GM21576 (cell line): ENCODE measurements around the gene YBX3.

Experiments
- ATAC-seq: cut with Tn5 transposase; IDR thresholded peaks from one replicate; pipeline ENCODE4 v1.9.1; 2021; ENCODE audit warnings: mild to moderate bottlenecking, moderate library complexity; ENCODE audit not compliant: unreplicated experiment

The YBX3 gene

DNA sequence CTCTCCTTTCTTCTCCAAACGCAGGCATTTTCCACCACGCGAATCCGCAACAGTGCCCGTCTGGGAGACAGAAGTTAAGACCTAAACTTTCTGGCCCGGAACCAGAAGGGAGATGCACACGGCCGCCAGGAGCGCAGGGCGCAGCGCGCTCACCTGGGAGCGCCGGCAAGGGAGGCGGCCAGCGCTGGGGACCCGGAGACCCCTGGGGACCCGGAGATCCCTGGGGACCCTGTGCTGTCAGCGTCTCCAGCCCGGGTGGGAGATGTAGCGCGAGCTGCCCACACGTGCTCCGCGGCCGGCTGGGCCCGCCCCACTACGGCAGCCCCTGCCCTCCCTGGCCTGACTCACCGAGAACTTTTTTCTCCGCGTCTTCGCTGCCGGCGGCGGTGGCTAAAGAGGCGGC is 620 bp downstream of the YBX3 start:
- peak; percentile 37 for ATAC-seq

GRCh38 chr12:10721651-10722501 is 1.2 kb downstream of the YBX3 start:
- peak; percentile 39 for ATAC-seq

- ATAC-seq = no peak
Observed at GRCh38 chr12:10720974-10721650, 2.0 kb downstream of the YBX3 start.

DNA sequence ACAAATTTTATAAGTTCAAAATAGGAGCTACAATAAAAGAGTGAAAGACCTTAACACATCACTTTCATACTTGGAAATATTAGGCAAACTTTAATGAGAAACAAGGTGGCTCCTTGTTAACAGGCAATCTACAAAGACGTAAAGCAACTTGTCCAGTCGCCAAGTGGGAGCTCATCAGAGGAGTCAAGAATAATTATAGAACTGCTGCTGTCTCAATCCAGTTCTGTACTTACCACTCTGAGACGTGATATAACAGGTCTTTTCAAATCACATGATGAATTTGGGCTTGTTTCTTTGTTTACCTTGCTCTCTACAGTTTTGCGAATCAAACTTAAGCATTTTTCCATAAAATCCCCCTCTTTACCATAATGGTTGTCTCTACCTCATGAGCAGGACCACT is 3.6 kb downstream of the YBX3 start:
- ATAC-seq = no peak

DNA sequence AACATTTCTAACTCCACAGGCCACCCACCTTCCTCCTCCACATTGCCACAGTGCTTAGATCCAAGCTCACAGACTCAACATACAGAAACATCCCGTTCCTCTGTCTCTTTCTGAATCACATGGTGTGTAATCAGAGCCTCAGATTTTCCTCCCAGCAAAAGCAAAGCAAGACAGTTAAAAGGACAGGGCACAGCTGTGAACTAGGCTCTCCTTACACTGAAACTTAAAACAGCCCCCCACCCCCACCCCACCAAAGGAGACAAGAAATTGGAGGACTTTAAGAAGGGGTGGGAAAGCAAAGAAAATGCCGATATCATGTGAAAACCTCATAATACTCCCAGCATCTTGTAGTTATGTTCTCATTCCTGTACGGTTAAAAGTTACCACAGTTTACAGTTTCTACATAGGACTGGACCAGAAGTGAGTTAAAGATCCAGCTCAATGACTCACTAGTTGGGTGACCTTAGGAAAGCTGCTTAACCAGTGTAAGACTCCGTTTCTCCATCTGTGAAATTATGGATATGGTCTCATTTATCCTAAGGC is 4.8 kb downstream of the YBX3 start:
- ATAC-seq = no peak

DNA sequence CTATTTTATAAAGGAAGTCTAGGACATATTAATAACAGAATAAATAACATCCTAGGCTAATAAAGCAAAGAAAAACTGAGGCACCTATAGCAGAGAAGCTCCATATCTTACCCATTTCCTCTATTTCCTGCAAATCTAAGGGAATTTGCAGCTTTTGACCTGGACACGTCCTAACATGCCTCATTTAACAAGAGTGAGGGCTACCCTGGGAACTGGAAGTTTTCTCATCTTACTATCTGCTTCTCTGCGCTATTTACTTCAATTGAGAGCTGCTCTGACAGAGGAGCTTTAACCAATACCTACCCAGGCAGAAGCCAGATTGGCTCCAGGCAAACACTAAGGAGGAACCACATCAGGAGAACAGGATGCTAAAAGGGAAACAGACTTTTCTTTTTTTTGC is 5.7 kb downstream of the YBX3 start:
- no peak for ATAC-seq

- ATAC-seq = no peak
Observed at GRCh38 chr12:10716704-10717315, 6.3 kb downstream of the YBX3 start.

DNA sequence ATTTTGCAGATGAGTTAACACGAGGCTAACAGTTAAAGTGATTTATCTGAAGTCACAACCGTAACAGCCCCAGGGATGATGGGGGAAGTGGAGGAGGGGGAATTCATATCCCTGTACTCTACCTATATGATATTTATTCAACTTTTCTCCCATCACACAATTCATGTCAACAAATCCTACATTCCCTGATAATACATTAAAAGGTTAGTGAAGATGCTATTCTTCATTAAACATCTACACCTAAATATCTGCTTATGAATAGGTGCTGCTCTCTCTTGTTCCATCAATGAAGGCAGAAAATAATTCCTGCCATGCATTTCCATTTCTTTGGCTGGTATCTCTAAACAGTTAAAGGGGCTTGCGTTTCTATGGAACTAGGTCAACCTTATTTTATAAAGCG is 6.8 kb downstream of the YBX3 start:
- no peak for ATAC-seq

- ATAC-seq = no peak
Observed at GRCh38 chr12:10715491-10715890, 7.6 kb downstream of the YBX3 start.

GRCh38 chr12:10709808-10710207 is 13.3 kb downstream of the YBX3 start:
- no peak for ATAC-seq

- ATAC-seq = no peak
Observed at GRCh38 chr12:10708862-10709261, 14.3 kb downstream of the YBX3 start.

DNA sequence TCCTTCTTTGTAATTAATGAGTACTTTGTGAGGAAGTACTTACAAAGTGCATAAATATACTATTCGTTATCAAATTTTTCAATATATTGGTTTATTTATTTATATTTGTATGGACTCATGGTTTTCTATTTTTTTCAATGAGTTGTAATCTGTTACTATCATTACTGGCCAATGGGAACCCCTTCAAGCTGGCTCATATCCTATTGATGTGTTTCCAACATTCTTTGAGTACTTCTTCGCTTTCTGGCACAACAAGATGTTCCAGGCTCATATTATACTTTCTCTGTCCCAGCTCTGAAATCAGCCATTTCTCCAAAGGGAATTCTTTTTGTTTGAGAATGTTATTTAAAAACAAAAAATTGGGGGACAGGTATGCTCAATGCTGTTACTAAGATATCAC is 17.5 kb downstream of the YBX3 start:
- ATAC-seq = no peak

DNA sequence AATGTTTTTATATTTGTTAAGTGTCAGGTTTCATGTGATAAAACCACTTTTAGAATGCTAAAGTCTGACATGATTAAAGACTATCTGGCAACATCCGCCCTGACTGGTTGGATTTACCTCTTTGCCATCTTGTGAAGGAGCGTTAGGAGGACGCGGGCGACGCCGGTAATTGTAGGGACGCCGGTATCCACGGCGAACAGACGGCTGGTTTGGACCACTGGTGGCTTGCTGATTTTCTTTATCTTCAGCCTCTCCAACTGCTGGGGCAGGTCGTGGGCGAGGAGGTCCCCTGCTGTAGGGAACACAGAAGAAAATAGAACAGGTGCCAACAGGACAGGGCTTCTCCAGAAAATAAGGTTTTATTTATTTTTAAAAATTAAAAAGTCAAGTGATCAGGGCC is 21.3 kb downstream of the YBX3 start:
- no peak for ATAC-seq

- no peak for ATAC-seq
Observed at GRCh38 chr12:10701131-10701681, 21.9 kb downstream of the YBX3 start.

DNA sequence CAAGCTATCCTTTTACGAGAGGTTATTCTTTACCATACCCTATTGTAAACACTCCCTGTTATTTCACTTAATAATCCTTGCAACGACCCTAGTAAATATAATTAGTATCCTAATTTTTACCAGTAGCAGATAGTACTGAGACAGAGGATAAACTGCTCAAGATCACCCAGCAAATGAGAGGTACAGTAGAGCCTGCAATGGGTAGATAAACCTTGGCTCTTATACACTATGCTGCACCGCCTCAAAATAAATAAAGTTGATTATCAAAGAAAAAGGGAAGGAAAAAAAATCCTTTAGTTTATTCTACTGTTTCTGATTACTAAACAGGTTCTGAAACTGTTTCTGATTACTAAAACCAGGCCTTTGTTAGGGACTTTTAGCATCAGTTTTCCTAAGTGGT is 22.5 kb downstream of the YBX3 start:
- no peak for ATAC-seq

DNA sequence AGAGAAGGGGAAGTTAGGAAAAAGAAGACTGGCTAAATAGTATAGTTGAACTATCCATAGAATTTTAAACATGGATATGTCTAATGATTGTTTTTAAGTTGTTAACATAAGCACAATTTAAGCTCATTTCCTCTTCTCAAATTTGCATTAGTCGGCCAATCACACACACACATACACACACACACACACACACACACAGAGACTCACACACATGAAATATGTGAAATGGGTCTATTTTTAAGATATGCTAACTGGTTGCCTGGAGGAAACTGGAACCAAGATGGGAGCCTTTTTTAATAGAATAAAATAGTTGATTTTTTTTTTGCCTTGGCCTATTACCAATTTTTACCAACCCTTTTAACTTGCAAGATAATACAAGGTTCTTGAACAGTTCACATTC is 25.3 kb downstream of the YBX3 start:
- no peak for ATAC-seq

DNA sequence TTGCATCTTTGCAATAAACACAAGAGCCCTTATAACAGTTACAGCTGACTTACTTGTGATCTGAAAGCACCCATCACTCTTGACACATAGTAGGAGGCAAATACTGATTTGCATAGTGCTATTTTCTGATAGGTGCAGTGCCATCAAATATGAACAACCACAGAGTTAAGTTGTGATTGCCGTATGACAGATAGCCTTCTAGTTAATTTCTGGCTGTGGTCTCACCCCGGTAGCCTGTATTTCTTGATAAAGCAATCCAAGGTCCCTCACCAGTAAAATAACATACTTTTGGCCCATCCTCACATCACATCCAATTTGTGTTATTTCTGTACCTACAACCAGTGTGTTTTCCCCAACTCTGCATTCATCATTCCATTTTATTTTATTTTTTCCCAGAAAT is 26.0 kb downstream of the YBX3 start:
- no peak for ATAC-seq

DNA sequence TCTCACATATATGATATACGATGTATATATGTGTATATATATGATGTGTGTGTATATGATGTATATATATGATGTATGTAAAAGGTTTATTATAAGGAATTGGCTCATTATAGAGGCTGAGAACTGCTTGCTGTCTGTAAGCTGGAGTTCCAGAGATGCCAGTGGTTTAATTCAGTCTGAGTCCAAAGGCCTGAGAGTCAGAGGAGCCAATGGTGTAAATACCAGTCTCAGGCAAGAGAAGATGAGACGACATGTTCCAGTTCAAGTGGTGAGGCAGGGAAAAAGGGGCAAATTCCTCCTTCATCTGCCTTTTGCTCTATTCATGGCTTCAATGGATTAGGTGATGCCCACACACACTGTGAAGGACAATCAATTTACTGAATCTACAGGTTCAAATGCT is 32.2 kb downstream of the YBX3 start:
- ATAC-seq = no peak

GRCh38 chr12:10689146-10689545 is 34.0 kb downstream of the YBX3 start:
- no peak for ATAC-seq

- no peak for ATAC-seq
Observed at GRCh38 chr12:10688042-10688441, 35.1 kb downstream of the YBX3 start.

DNA sequence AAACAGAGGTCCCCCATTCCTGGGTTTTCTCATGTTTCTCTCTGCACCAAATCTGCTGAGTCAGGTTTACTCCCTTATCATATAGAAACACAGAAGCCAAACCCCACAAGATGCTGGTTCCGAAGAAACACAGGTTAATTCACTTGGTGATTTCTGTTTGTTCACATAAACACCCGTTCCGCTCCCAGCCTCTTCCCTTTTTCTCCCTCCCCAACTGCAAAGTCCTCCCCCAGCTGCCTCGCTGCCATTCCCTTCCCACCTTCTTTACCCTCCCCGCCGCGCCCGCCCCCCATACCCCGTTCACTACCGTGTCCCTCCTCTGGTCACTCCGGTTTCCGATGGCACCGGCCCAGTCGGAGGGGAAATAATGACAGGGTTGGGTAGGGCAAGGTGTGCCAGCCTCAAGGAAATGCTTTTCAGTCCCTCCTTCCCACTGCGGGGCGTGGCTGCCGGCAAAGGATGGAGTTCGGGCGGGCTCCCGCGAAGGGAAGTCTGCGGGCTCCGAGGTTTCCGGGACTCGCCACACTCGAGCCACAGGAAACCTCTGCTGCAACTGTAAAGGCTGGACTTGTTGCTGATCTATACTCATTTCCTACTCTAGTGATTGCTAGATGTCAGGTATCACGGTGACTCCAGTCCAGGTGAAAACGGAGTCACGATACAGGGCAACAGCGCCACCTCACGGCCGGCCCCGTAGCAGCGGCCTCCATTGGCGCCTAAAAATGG is 49.3 kb downstream of the YBX3 start, which contains the start of gene STYK1:
Gene STYK1, minus strand, starts transcription at position 394 of the 726 bp plus-strand sequence. CDS start 39,434 bp downstream, outside the sequence.
- peak; percentile 54 for ATAC-seq
